C4-2B (cell line): Measurements from ENCODE around the gene TMEM92.

Source experiments
- H3K27ac ChIP-seq: fragments of 450-650 bp; 2 replicates; pipeline ENCODE4 v1.5.1; 2017
- CTCF ChIP-seq: fragments of 450-650 bp; conservative IDR thresholded peaks from 2 replicates; pipeline ENCODE4 v1.5.1; 2017; ENCODE audit warnings: mild to moderate bottlenecking
- ZFX ChIP-seq: fragments of 450-650 bp; IDR thresholded peaks from 2 replicates; pipeline ENCODE4 v1.6.1; 2017

TMEM92 gene

GRCh38 chr17:50273654-50274040 lies 619 bp upstream of the TMEM92 start:
- TF ChIP-seq CTCF, result no peak
- no peak for TF ChIP-seq ZFX
- no peak overlapping the region for H3K27ac ChIP-seq

- H3K27ac ChIP-seq, result no peak overlapping the region
- TF ChIP-seq ZFX, result no peak
- TF ChIP-seq CTCF, result no peak
Observed at GRCh38 chr17:50274897-50275221, 593 bp downstream of the TMEM92 start.

- H3K27ac ChIP-seq, result no peak overlapping the region
- no peak for TF ChIP-seq ZFX
- no peak for TF ChIP-seq CTCF
Observed at GRCh38 chr17:50275279-50275678, 1.0 kb downstream of the TMEM92 start.

- no peak overlapping the region for H3K27ac ChIP-seq
- TF ChIP-seq ZFX, result no peak
- no peak for TF ChIP-seq CTCF
Observed at GRCh38 chr17:50276588-50277356, 2.5 kb downstream of the TMEM92 start.

GRCh38 chr17:50277357-50277754 lies 3.1 kb downstream of the TMEM92 start:
- TF ChIP-seq ZFX (no peak), CTCF (no peak)
- no peak overlapping the region for H3K27ac ChIP-seq

GRCh38 chr17:50278526-50279180 lies 4.4 kb downstream of the TMEM92 start:
- TF ChIP-seq ZFX, result no peak
- no peak for TF ChIP-seq CTCF
- H3K27ac ChIP-seq, result no peak overlapping the region

GRCh38 chr17:50279181-50279526 lies 4.9 kb downstream of the TMEM92 start:
- no peak overlapping the region for H3K27ac ChIP-seq
- no peak for TF ChIP-seq ZFX
- TF ChIP-seq CTCF, result no peak
